ENCODE data around the gene ACLY.
"Not testable (repeated sequence)": the region's sequence is repeated elsewhere in the genome, so short reads cannot be mapped to it uniquely, and the experiment has no call there.

ACLY gene

DNA sequence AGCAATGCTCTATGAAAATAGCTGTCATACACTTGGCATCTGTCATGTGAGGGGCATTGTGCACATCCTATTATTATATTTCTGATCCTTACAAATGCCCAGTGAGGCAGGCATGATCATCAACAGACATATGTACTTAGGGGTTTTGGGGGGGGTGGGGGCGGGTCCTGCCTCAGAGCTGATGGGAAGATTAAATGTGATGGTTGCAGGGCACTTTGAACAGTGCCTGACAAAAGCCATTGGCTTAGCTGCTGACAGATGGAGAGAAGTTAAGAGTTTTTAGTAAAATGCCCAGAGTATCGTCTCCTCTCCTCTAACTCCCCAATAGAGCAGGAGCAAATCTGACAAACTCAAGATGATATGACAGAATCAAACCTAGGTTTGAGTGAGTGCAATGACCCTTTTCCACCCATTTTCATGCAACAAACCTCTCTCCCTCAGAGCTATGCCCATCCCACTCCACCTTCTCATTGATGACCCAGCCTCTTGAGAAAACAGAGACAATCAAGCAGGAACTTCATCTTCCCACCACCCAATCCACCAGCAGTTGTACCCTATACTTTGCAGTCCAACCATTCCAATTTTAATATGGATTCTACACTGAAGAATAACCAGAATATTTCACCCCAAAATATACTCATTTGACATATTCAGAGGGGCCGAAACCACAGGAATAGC lies 58.4 kb downstream of the ACLY start:
- no peak overlapping the region for H3K4me2 ChIP-seq (ENCODE audit: low read length)
- H4K8ac ChIP-seq (ENCODE audit: low read depth, low read length), result no peak overlapping the region
- H3K4me3 ChIP-seq (ENCODE audit: low read length), result no peak overlapping the region
- no peak overlapping the region for H3K23ac ChIP-seq (ENCODE audit: low read length)
- H3K4me1 ChIP-seq (ENCODE audit: control insufficient read depth, low read depth, low read length), result peaks cover 11% of the 10 kb centered on the region
- H2BK5ac ChIP-seq (ENCODE audit: low read length), result no peak overlapping the region
- H3K27ac ChIP-seq (ENCODE audit: low read depth, low read length), result no peak overlapping the region
- H3K79me1 ChIP-seq (ENCODE audit: low read length), result peaks cover 23% of the 10 kb centered on the region
- no peak overlapping the region for H4K5ac ChIP-seq (ENCODE audit: low read length)
- no peak for DNase-seq
- H3K18ac ChIP-seq (ENCODE audit: low read length), result no peak overlapping the region
- no peak overlapping the region for H2BK120ac ChIP-seq (ENCODE audit: low read depth, low read length)
- H3K56ac ChIP-seq (ENCODE audit: low read length), result no peak overlapping the region
- no peak overlapping the region for H3K4ac ChIP-seq (ENCODE audit: low read depth, low read length)
- no peaks in the 10 kb centered on the region for H3K27me3 ChIP-seq (ENCODE audit: insufficient read depth, low read length, poor library complexity)
- H3K36me3 ChIP-seq (ENCODE audit: control insufficient read depth, insufficient read depth, low read length), result no peaks in the 10 kb centered on the region
- H3K79me2 ChIP-seq (ENCODE audit: control insufficient read depth, insufficient read depth, low read length), result peaks cover 39% of the 10 kb centered on the region
- no peak overlapping the region for H2AK5ac ChIP-seq (ENCODE audit: low read length)
- no peak overlapping the region for H3K9ac ChIP-seq (ENCODE audit: low read length)
- WGBS (ENCODE audit: extremely low coverage, insufficient coverage, low lambda C conversion rate), result no CpG with 5 or more reads among the region's 3 CpGs
- no peak overlapping the region for H2BK15ac ChIP-seq (replicated peaks; ENCODE audit: low read depth)

DNA sequence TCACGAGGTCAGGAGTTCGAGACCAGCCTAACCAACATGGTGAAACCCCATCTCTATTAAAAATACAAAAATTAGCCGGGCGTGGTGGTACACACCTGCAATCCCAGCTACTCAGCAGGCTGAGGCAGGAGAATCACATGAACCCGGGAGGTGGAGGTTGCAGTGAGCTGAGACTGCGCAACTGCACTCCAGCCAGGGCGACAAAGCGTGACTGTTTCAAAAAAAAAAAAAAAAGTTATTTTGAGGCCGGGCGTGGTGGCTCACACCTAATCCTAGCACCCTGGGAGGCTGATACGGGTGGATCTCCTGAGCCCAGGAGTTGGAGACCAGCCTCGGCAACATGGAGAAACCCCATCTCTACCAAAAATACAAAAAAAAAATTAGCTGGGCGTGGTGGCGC lies 67.4 kb downstream of the ACLY start:
- not testable (repeated sequence) for H3K18ac ChIP-seq (ENCODE audit: low read length); H4K8ac ChIP-seq (ENCODE audit: low read depth, low read length); DNase-seq; H4K5ac ChIP-seq (ENCODE audit: low read length); H3K9ac ChIP-seq (ENCODE audit: low read length); H3K4me2 ChIP-seq (ENCODE audit: low read length); H2AK5ac ChIP-seq (ENCODE audit: low read length); H3K27me3 ChIP-seq (ENCODE audit: insufficient read depth, low read length, poor library complexity); H3K4me1 ChIP-seq (ENCODE audit: control insufficient read depth, low read depth, low read length); H2BK120ac ChIP-seq (ENCODE audit: low read depth, low read length); H3K79me1 ChIP-seq (ENCODE audit: low read length); H3K79me2 ChIP-seq (ENCODE audit: control insufficient read depth, insufficient read depth, low read length); H3K56ac ChIP-seq (ENCODE audit: low read length); H3K4me3 ChIP-seq (ENCODE audit: low read length); H3K36me3 ChIP-seq (ENCODE audit: control insufficient read depth, insufficient read depth, low read length); H2BK15ac ChIP-seq (replicated peaks; ENCODE audit: low read depth); H2BK5ac ChIP-seq (ENCODE audit: low read length); H3K27ac ChIP-seq (ENCODE audit: low read depth, low read length); H3K4ac ChIP-seq (ENCODE audit: low read depth, low read length); H3K23ac ChIP-seq (ENCODE audit: low read length)
- no CpG with 5 or more reads among the region's 14 CpGs for WGBS (ENCODE audit: extremely low coverage, insufficient coverage, low lambda C conversion rate)

GRCh38 chr17:41849251-41849990 lies 69.3 kb downstream of the ACLY start:
- H3K79me2 ChIP-seq (ENCODE audit: control insufficient read depth, insufficient read depth, low read length), result no peaks in the 10 kb centered on the region
- H3K23ac ChIP-seq (ENCODE audit: low read length), result no peak overlapping the region
- H3K18ac ChIP-seq (ENCODE audit: low read length), result no peak overlapping the region
- H2BK15ac ChIP-seq (replicated peaks; ENCODE audit: low read depth), result no peak overlapping the region
- no peak overlapping the region for H3K4me3 ChIP-seq (ENCODE audit: low read length)
- H4K5ac ChIP-seq (ENCODE audit: low read length), result no peak overlapping the region
- no peak overlapping the region for H2AK5ac ChIP-seq (ENCODE audit: low read length)
- peaks cover 2% of the 10 kb centered on the region for H3K79me1 ChIP-seq (ENCODE audit: low read length)
- WGBS (ENCODE audit: extremely low coverage, insufficient coverage, low lambda C conversion rate), result no CpG with 5 or more reads among the region's 4 CpGs
- H3K9ac ChIP-seq (ENCODE audit: low read length), result no peak overlapping the region
- no peak overlapping the region for H3K4ac ChIP-seq (ENCODE audit: low read depth, low read length)
- H2BK5ac ChIP-seq (ENCODE audit: low read length), result no peak overlapping the region
- no peak overlapping the region for H3K56ac ChIP-seq (ENCODE audit: low read length)
- peaks cover under 1% of the 10 kb centered on the region for H3K36me3 ChIP-seq (ENCODE audit: control insufficient read depth, insufficient read depth, low read length)
- no peak for DNase-seq
- no peak overlapping the region for H3K4me2 ChIP-seq (ENCODE audit: low read length)
- H3K27me3 ChIP-seq (ENCODE audit: insufficient read depth, low read length, poor library complexity), result no peaks in the 10 kb centered on the region
- no peak overlapping the region for H2BK120ac ChIP-seq (ENCODE audit: low read depth, low read length)
- no peak overlapping the region for H4K8ac ChIP-seq (ENCODE audit: low read depth, low read length)
- H3K4me1 ChIP-seq (ENCODE audit: control insufficient read depth, low read depth, low read length), result no peaks in the 10 kb centered on the region
- no peak overlapping the region for H3K27ac ChIP-seq (ENCODE audit: low read depth, low read length)

DNA sequence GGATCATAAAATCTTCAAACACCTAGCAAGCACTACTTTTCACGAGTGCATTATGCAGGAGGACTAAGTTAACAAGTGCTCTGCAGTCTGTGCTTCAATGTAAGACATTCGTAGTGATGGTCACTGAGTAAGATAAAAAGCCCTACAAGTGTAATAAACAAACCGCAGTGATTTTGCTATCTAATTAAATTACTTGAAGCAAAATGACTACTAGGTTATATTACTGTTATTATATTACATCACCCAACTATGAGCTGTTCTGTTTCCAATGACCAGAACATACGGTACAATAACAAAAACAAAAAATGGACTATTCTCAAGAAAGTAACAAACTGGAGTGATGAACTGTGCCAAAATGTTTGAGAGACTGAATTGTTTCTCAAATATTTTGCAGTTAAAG lies 70.0 kb downstream of the ACLY start:
- DNase-seq, result no peak
- WGBS (ENCODE audit: extremely low coverage, insufficient coverage, low lambda C conversion rate), result no CpG with 5 or more reads among the region's 4 CpGs
- peaks cover 2% of the 10 kb centered on the region for H3K79me1 ChIP-seq (ENCODE audit: low read length)
- no peak overlapping the region for H3K9ac ChIP-seq (ENCODE audit: low read length)
- no peaks in the 10 kb centered on the region for H3K79me2 ChIP-seq (ENCODE audit: control insufficient read depth, insufficient read depth, low read length)
- H4K5ac ChIP-seq (ENCODE audit: low read length), result no peak overlapping the region
- no peaks in the 10 kb centered on the region for H3K27me3 ChIP-seq (ENCODE audit: insufficient read depth, low read length, poor library complexity)
- no peak overlapping the region for H2BK15ac ChIP-seq (replicated peaks; ENCODE audit: low read depth)
- H4K8ac ChIP-seq (ENCODE audit: low read depth, low read length), result no peak overlapping the region
- no peaks in the 10 kb centered on the region for H3K4me1 ChIP-seq (ENCODE audit: control insufficient read depth, low read depth, low read length)
- H3K4me3 ChIP-seq (ENCODE audit: low read length), result no peak overlapping the region
- no peak overlapping the region for H3K27ac ChIP-seq (ENCODE audit: low read depth, low read length)
- H2AK5ac ChIP-seq (ENCODE audit: low read length), result no peak overlapping the region
- H3K56ac ChIP-seq (ENCODE audit: low read length), result no peak overlapping the region
- no peak overlapping the region for H2BK120ac ChIP-seq (ENCODE audit: low read depth, low read length)
- no peak overlapping the region for H3K4me2 ChIP-seq (ENCODE audit: low read length)
- no peak overlapping the region for H3K23ac ChIP-seq (ENCODE audit: low read length)
- no peak overlapping the region for H3K18ac ChIP-seq (ENCODE audit: low read length)
- H3K4ac ChIP-seq (ENCODE audit: low read depth, low read length), result no peak overlapping the region
- H2BK5ac ChIP-seq (ENCODE audit: low read length), result no peak overlapping the region
- no peaks in the 10 kb centered on the region for H3K36me3 ChIP-seq (ENCODE audit: control insufficient read depth, insufficient read depth, low read length)

GRCh38 chr17:41844971-41845370 lies 73.8 kb downstream of the ACLY start:
- no peak overlapping the region for H3K4ac ChIP-seq (ENCODE audit: low read depth, low read length)
- no CpG with 5 or more reads among the region's 6 CpGs for WGBS (ENCODE audit: extremely low coverage, insufficient coverage, low lambda C conversion rate)

More at GRCh38 chr17:41844971-41845370, 73.8 kb downstream of the ACLY start:
- no peak overlapping the region for H3K56ac ChIP-seq (ENCODE audit: low read length)
- no peaks in the 10 kb centered on the region for H3K79me2 ChIP-seq (ENCODE audit: control insufficient read depth, insufficient read depth, low read length)
- H3K36me3 ChIP-seq (ENCODE audit: control insufficient read depth, insufficient read depth, low read length), result no peaks in the 10 kb centered on the region
- no peaks in the 10 kb centered on the region for H3K4me1 ChIP-seq (ENCODE audit: control insufficient read depth, low read depth, low read length)
- H2BK15ac ChIP-seq (replicated peaks; ENCODE audit: low read depth), result no peak overlapping the region
- H2AK5ac ChIP-seq (ENCODE audit: low read length), result no peak overlapping the region
- no peak overlapping the region for H3K4me3 ChIP-seq (ENCODE audit: low read length)
- no peak overlapping the region for H3K4me2 ChIP-seq (ENCODE audit: low read length)
- H2BK120ac ChIP-seq (ENCODE audit: low read depth, low read length), result no peak overlapping the region
- no peak overlapping the region for H3K18ac ChIP-seq (ENCODE audit: low read length)
- no peak overlapping the region for H2BK5ac ChIP-seq (ENCODE audit: low read length)
- no peak overlapping the region for H3K27ac ChIP-seq (ENCODE audit: low read depth, low read length)
- no peak overlapping the region for H4K8ac ChIP-seq (ENCODE audit: low read depth, low read length)
- H3K9ac ChIP-seq (ENCODE audit: low read length), result no peak overlapping the region
- DNase-seq, result no peak
- H4K5ac ChIP-seq (ENCODE audit: low read length), result no peak overlapping the region
- H3K79me1 ChIP-seq (ENCODE audit: low read length), result no peaks in the 10 kb centered on the region
- H3K23ac ChIP-seq (ENCODE audit: low read length), result no peak overlapping the region
- H3K27me3 ChIP-seq (ENCODE audit: insufficient read depth, low read length, poor library complexity), result no peaks in the 10 kb centered on the region
